Myometrial cell (primary cell): Measurements from ENCODE around the gene PNPLA7. TPM values are rescaled to one million over a fixed set of nuclear protein-coding genes. Genes with fewer than 3 reads are reported as not detected.

ENCODE experiments used
- total RNA-seq: library from RNA; depleted of rRNA; stranded (reverse); fragments of >200 nt; gene quantifications from 2 replicates; pipeline ENCODE4 v1.2.3, GENCODE V29; 2015

PNPLA7 gene
- under 0.01 TPM in 1 of 2 replicates, not detected in the other for total RNA-seq

DNA sequence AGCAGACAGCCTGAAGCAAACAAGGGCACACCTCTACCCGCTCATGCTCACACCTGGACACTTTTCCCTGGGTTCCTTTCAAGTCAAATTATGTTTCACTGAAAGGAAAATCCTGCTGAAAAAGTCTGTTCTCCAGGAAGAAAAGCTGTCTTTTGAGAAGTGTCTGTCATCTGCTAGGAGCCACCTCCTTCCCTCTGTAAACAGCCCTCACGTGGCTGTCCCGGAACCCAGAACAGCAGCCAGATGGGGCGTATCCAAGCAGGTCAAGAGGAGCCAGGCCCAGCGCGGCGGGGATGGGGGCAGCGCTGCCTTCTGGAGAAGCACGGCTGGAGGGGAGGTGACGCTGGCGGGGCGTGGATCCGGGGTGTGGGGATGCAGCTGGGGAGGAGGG lies at the start of gene PNPLA7:
PNPLA7 (minus strand) TSS at position 172 of the 391 bp plus-strand sequence. CDS start 205 bp downstream, outside the sequence.

DNA sequence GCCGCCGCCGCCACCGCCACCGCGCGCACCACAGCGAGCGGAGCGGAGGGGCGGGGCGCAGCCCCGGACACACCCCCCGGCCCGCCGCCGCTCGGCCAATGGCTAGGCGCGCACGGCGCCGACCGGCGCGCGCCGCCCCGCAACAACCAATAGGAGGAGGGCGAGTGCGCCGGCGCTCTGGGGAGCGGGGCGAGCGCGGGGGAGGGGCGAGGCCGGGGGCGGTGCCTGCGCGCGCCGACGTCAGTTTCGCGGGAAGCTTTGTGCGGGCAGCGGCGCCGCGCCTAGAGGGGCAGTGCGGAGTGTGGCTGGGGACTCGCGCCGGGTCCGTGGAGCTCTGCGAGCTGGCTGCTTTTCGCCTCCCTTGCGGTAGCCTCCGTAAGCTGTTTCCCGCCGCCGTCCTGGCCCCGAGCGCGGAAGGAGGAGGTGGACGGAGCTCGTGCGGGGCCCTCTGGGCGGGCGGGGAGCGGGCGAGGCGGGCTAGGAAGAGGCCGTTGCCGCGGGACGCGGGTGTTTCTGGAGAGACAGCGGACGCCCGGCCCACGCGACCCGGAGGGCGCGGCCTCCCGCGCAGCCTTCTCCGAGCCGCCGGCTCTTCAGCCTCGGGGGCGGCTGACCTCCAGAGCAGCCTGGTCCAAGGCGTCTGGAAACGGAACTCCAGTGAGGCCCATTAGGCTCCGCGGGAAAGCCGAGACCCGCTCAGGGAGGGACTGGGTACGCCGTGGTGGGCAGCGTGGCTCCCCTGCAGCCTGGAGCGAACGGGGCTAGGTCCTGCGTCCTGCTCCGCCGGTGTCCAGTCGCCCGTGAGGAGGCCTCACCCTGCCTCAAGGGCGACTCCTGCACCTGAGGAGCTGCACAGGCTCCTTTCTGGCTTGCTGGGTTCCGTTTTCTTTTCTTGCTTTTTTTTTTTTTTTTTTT lies 40.5 kb upstream of the PNPLA7 start, which contains the start of gene ZMYND19:
ZMYND19 (minus strand) TSS at position 44 of the 915 bp plus-strand sequence. CDS start 249 bp downstream, outside the sequence.

DNA sequence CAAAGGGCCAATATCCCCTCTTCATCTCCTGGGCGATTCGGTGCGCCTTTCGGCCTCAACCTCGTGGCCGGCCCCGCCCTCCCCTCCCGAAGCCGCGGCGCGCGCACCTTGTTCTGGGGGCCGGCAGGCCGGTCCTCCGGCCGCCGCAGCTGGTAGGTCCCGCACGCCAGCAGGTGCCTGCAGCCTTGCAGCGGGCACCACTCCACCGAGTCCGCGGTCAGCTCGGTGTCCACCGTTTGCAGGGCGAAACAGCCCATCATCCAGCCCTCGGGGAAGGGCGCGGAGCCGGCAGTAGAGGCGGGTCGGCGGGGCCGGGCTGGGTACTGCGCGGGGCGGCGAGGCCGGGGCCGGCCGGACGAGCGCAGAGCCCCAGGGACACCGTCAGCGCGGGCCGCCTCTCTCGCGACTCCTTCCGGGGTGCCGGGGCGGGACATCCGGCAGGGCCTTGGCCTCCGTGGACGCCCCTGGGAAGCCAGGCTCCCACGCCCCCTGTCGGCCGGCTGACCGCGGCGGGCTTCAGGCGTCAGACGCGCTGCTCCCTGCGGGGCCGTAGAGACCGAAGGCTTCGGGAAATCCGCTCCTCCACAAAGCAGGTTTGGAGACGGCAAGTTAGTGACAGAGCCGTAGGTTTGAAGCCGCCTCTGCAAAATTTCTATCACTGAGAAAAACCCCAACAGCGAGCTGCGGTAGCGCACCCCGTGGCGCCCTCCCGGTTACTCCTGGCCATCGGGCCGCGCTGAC lies 28.5 kb upstream of the PNPLA7 start, which contains the start of gene DPH7:
DPH7 (minus strand) TSS at position 408 of the 741 bp plus-strand sequence; CDS start at position 260, 148 bp downstream.

DNA sequence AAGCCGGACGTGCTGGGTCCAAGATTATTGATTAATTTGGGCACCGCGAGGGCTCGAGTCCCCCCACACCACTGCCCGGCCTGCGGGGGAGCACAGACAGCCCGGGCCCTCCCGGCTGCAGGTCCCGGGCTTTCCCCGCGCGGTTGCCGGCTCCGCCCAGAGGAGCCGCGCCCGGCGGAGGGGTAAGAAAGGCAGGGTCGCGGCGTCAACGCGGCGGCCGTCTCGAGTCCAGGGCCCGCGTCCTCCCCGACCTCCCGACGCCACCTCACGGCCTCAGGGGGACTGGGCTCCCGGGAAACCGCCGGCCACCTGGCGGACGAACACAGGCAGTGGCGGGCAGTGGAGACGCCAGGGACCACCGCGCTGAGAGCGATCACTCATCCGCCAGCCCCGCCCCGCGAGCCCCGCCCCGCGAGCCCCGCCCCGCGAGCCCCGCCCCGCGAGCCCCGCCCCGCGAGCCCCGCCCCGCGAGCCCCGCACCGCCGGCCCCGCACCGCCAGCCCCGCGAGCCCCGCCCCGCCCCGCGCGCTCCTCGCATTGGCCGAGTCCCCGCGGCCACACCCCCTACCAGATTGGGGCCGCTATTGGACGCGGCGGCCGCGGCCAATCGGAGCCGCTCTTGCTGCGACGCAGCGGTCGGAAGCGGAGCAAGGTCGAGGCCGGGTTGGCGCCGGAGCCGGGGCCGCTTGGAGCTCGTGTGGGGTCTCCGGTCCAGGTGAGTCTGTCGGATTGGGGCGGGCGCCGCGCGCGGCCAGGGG lies 1.2 kb upstream of the PNPLA7 start, which contains the start of gene MRPL41:
MRPL41 (plus strand) TSS at position 616 of the 758 bp plus-strand sequence. CDS start 203 bp downstream, outside the sequence.

DNA sequence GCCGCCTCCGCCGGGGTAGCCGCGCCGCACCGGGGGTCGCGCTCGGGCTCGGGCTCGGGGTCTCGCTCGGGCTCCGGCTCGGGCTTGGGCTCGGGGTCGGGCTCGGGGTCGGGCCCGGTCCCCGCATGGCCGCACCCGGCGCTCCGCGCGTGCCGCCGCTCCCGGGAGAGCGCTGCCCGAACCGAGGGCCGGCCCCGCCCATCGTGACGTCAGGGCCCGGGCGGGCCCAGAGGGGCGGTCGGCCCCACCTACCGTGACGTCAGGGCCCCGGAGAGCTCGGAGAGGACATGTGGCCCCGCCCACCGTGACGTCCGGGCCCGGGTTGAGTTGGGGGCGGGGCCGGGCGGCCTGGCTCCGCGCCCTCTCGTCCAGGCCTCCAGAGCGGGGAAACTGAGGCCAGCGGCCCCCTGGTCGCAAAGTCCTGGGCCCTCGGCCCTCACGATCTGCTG lies 91.0 kb downstream of the PNPLA7 start, which contains the start of gene NSMF:
NSMF (minus strand) TSS at position 183 of the 449 bp plus-strand sequence. CDS start 232 bp downstream, outside the sequence.

DNA sequence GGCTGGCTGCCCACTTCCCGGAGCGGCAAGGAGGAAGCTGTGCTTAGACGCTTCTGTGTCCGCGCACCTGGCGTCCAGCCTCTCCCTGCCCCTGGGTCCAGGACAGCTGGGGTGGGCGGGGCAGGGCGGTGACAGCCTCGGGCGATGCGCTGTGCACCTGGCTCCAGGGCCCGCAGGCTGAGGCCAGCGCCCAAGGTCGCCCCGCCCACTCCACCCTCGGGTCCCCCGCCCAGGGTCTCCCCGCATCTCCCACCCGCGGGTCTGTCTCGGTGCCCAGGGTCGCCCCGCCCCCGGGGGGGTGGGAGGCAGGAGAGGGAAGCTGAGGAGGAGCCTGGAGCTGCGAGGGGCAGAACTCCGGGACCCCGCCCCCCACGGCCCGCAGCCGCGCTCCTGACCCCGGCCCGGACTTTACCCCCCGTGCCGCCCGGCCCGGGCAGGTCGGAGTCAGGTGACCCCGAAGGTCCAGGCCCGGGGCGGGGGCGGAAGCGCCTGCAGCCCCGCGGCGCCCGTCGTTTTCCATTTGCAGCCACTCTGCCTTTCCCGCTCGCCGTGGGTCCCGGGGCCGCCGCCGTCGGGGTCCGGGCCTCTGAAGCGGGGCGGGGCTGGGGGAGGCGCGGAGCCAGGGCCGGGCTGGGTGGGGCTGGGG lies 108.8 kb downstream of the PNPLA7 start, which contains the start of gene ENTPD8:
ENTPD8 (minus strand) TSS at position 69 of the 646 bp plus-strand sequence. CDS start 3,072 bp downstream, outside the sequence.

DNA sequence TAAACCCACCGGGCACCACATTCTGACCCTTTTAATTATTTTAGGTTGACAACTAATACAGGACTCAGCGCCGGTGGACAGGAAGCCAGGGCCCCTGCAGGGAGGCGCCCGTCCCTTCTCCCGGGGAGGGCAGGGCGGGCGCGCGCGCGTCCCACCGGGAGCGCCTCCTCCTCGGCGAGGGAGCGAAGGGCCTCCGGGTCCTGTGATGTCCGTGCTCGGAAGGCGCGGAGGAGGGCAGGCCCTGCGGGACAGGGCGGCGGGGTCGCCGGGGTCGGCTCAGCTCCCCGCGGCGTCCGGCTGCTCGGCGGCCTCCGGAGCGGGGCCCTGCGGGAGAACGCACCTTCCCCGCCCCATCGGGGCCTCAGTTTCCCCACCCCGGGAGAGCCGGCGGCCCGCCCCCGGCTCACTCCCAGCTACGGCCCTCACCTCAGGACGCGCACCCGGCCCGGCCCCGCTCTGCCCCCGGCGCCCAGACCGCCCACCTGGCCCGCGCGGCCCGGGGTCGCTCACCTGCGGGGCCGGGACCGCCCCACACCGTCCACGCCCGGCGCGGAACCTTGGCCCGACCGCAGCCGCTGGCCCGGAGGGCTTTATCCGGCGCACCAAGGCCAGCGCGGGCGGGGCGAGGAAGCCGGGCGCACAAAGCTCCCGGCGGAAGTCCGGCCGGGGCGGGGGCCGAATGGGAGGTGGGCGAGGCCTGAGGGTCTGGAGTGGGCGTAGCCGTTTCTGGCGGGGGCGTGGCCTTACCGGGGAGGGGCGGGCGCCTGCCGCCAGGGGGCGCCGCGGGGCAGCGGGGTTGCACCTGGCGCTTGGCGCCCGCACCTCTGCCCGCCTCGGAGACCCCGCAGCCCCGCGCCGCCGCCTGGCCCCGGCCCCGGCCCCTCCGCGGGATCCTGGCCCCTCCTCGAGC lies 127.3 kb downstream of the PNPLA7 start, which contains the start of the genes EXD3 and NOXA1:
EXD3 (minus strand) TSS at position 559 of the 910 bp plus-strand sequence. CDS start 27,805 bp downstream, outside the sequence.
NOXA1 (plus strand) TSS at position 790 of the 910 bp plus-strand sequence. CDS start 137 bp downstream, outside the sequence.

Other genes with a start within 250 kb of the PNPLA7 start
- 0.18 TPM in 1 of 2 replicates, not detected in the other for gene NRARP, start 248.1 kb downstream of the PNPLA7 start, total RNA-seq
- gene EXD3, start 127.2 kb downstream of the PNPLA7 start, total RNA-seq = 7.3 and 22.8 TPM in 2 replicates
- 0.18 TPM in 1 of 2 replicates, not detected in the other for gene NOXA1, start 127.0 kb downstream of the PNPLA7 start, total RNA-seq
- gene ENTPD8, start 109.0 kb downstream of the PNPLA7 start, total RNA-seq = 0.86 TPM in 1 of 2 replicates, not detected in the other
- gene NSMF, start 91.1 kb downstream of the PNPLA7 start, total RNA-seq = 39.5 and 45.0 TPM in 2 replicates
- 77.3 and 101 TPM in 2 replicates for gene MRPL41, start 1.5 kb upstream of the PNPLA7 start, total RNA-seq
- 17.6 and 18.3 TPM in 2 replicates for gene DPH7, start 28.5 kb upstream of the PNPLA7 start, total RNA-seq
- 14.4 and 19.7 TPM in 2 replicates for gene ZMYND19, start 40.1 kb upstream of the PNPLA7 start, total RNA-seq
- 14.5 and 31.1 TPM in 2 replicates for gene ARRDC1, start 55.3 kb upstream of the PNPLA7 start, total RNA-seq
- gene EHMT1, start 68.6 kb upstream of the PNPLA7 start, total RNA-seq = 40.2 and 50.2 TPM in 2 replicates